K562 (cell line): ENCODE measurements around the gene PCED1B. TPM values are rescaled to one million over a fixed set of nuclear protein-coding genes. Genes with fewer than 3 reads are reported as not detected.

ENCODE experiments used
- ATAC-seq: fragments of 200-7000 bp; cut with Tn5 transposase; 3 replicates; pipeline ENCODE4 v1.9.1; 2020; ENCODE audit warnings: moderate library complexity
- BruUV-seq: library from RNA; stranded (reverse); fragments of 400-500 nt; replicated peaks from 2 replicates; lab custom pipeline; 2021; lab: Mats Ljungman, UMichigan
- CTCF ChIA-PET: fragments of 300-600 bp; formaldehyde crosslinking; extraction: SDS; loops from one replicate; lab custom pipeline; 2021; ENCODE audit warnings: low intra/inter-chr PET ratio; lab: Yijun Ruan, JAX
- POLR2A ChIA-PET: fragments of 300-600, 350-650 bp; sonication (Branson Sonifier 250); formaldehyde crosslinking; extraction: SDS; loops from one replicate; lab custom pipeline; 2021; ENCODE audit warnings: antibody characterized with exemption, inconsistent platforms; lab: Yijun Ruan, JAX
- DNase-seq, 4 experiments: peaks; one replicate each; pipeline versions ENCODE4 v3.0.0 to v3.0.0-alpha.2; 2011 to 2018; ENCODE audit warnings: low spot score in 3 of 4, mixed read lengths in 3 of 4; ENCODE audit errors: extremely low read depth in 1 of 4
- FAIRE-seq: peaks from 2 replicates; lab custom pipeline; 2011; peaks lifted over from hg19 to GRCh38; lab: Jason Lieb, UNC
- H2AFZ ChIP-seq: 2 replicates; pipeline ENCODE4 v1.6.0; 2011; ENCODE audit warnings: low read depth, low read length, control low read depth, inconsistent platforms
- H3K27ac ChIP-seq: fragments of 200-600 bp; 3 replicates; pipeline ENCODE4 v1.8.0; 2011; ENCODE audit warnings: low read depth, mild to moderate bottlenecking, control low read depth, inconsistent platforms, low read length, moderate library complexity, mixed read lengths; ENCODE audit errors: extremely low read depth
- H3K27me3 ChIP-seq, 2 experiments: fragments of 300-600 bp in 1 of 2; 2 replicates in 1 of 2; 3 replicates in 1 of 2; pipeline versions ENCODE4 v1.6.0 to v1.8.0; 2011; ENCODE audit warnings: inconsistent platforms in 2 of 2, low read length in 2 of 2, mild to moderate bottlenecking in 1 of 2, mixed read lengths in 1 of 2, moderate library complexity in 1 of 2; ENCODE audit not compliant: control insufficient read depth in 2 of 2, insufficient read depth in 2 of 2
- H3K36me3 ChIP-seq: fragments of 300-600 bp; 3 replicates; pipeline ENCODE4 v1.8.0; 2011; ENCODE audit warnings: mild to moderate bottlenecking, low read length, inconsistent platforms; ENCODE audit not compliant: control insufficient read depth, insufficient read depth
- H3K4me1 ChIP-seq, 2 experiments: fragments of 200-600 bp in 1 of 2; replicated peaks in 1 of 2; 2 replicates in 1 of 2; 3 replicates in 1 of 2; pipeline versions ENCODE4 v1.5.1 to v1.8.0; 2011; ENCODE audit warnings: inconsistent platforms in 2 of 2, low read length in 2 of 2, mild to moderate bottlenecking in 1 of 2, mixed read lengths in 1 of 2, moderate library complexity in 1 of 2; ENCODE audit not compliant: control insufficient read depth in 2 of 2, insufficient read depth in 2 of 2
- H3K4me2 ChIP-seq: 2 replicates; pipeline ENCODE4 v1.6.1; 2011; ENCODE audit warnings: low read length, control low read depth, inconsistent platforms, mixed read lengths; ENCODE audit not compliant: insufficient read depth
- H3K4me3 ChIP-seq: fragments of 200-600 bp; sonication (generic), shearing (Covaris generic); 2 replicates; pipeline ENCODE4 v1.5.1; 2016; ENCODE audit warnings: control low read depth, inconsistent platforms
- H3K79me2 ChIP-seq: fragments of 200-600 bp; 3 replicates; pipeline ENCODE4 v1.8.0; 2011; ENCODE audit warnings: low read length, inconsistent platforms; ENCODE audit not compliant: control insufficient read depth, insufficient read depth
- H3K9ac ChIP-seq, 2 experiments: 2 replicates each; pipeline versions ENCODE4 v1.6.0 to v1.6.1; 2011; ENCODE audit warnings: low read depth in 2 of 2, low read length in 2 of 2, control low read depth in 1 of 2, inconsistent platforms in 1 of 2, mild to moderate bottlenecking in 1 of 2, mixed read lengths in 1 of 2; ENCODE audit not compliant: insufficient read depth in 1 of 2
- H3K9me1 ChIP-seq: one replicate; pipeline ENCODE4 v1.6.0; 2011; ENCODE audit warnings: inconsistent platforms, mild to moderate bottlenecking, low read length, moderate library complexity; ENCODE audit not compliant: control insufficient read depth, insufficient read depth
- H3K9me3 ChIP-seq: replicated peaks from 2 replicates; pipeline ENCODE4 v1.5.1; 2011; ENCODE audit warnings: low read depth, low read length, inconsistent platforms; ENCODE audit not compliant: control insufficient read depth, insufficient read depth
- H4K20me1 ChIP-seq: replicated peaks from 2 replicates; pipeline ENCODE4 v1.6.1; 2011; ENCODE audit warnings: low read length, inconsistent platforms, mixed read lengths; ENCODE audit not compliant: control insufficient read depth, insufficient read depth
- BRD4 ChIP-seq: fragments of 200-600 bp; sonication (generic); IDR thresholded peaks from 2 replicates; pipeline ENCODE4 v1.6.1; 2017; ENCODE audit warnings: inconsistent platforms
- COPS2 ChIP-seq: fragments of 450-650 bp; conservative IDR thresholded peaks from 2 replicates; pipeline ENCODE4 v1.6.1; 2016; ENCODE audit warnings: mild to moderate bottlenecking, moderate library complexity
- DACH1 ChIP-seq: fragments of 450-650 bp; IDR thresholded peaks from 2 replicates; pipeline ENCODE4 v1.6.1; 2018; ENCODE audit not compliant: partially characterized antibody
- EHMT2 ChIP-seq: fragments of 450-650 bp; IDR thresholded peaks from 2 replicates; pipeline ENCODE4 v1.6.1; 2018; ENCODE audit warnings: antibody characterized with exemption
- KAT8 ChIP-seq: fragments of 450-650 bp; IDR thresholded peaks from 2 replicates; pipeline ENCODE4 v1.6.1; 2016; ENCODE audit warnings: low read depth, mild to moderate bottlenecking
- LEF1 ChIP-seq: fragments of 450-650 bp; IDR thresholded peaks from 2 replicates; pipeline ENCODE4 v1.6.1; 2016; ENCODE audit warnings: mild to moderate bottlenecking
- MCM2 ChIP-seq: fragments of 450-650 bp; IDR thresholded peaks from 2 replicates; pipeline ENCODE4 v1.6.1; 2017; ENCODE audit warnings: low read depth, mild to moderate bottlenecking
- RAD21 ChIP-seq, 2 experiments: fragments of 250-450 bp in 1 of 2; fragments of 450-650 bp in 1 of 2; sonication (Bioruptor Pico) in 1 of 2; formaldehyde crosslinking in 1 of 2; IDR thresholded peaks in 1 of 2; conservative IDR thresholded peaks in 1 of 2; 2 replicates each; pipeline versions ENCODE4 v1.4.0 to v1.8.0; 2020 to 2022; ENCODE audit warnings: mild to moderate bottlenecking in 2 of 2, moderate library complexity in 1 of 2
- RBBP5 ChIP-seq: fragments of 200-600 bp; sonication (generic); IDR thresholded peaks from 2 replicates; pipeline ENCODE4 v1.6.1; 2012; ENCODE audit warnings: borderline replicate concordance, mild to moderate bottlenecking, low read length, control low read depth, inconsistent platforms; ENCODE audit not compliant: insufficient read depth, poor library complexity, severe bottlenecking
- RBM34 ChIP-seq: fragments of 200-400 bp; formaldehyde crosslinking; IDR thresholded peaks from 2 replicates; pipeline ENCODE4 v1.6.1; 2018; ENCODE audit warnings: low read length, borderline replicate concordance; ENCODE audit not compliant: insufficient read depth
- SIN3B ChIP-seq: fragments of 450-650 bp; IDR thresholded peaks from 2 replicates; pipeline ENCODE4 v1.6.1; 2017; ENCODE audit warnings: low read depth, mild to moderate bottlenecking, moderate library complexity
- SNIP1 ChIP-seq: fragments of 450-650 bp; IDR thresholded peaks from 2 replicates; pipeline ENCODE4 v1.7.1; 2017; ENCODE audit warnings: low read depth, mild to moderate bottlenecking
- TAF7 ChIP-seq: fragments of 450-650 bp; IDR thresholded peaks from 2 replicates; pipeline ENCODE4 v1.6.1; 2016; ENCODE audit warnings: missing genetic modification characterization, missing compliant biosample characterization
- ZBTB7A ChIP-seq: IDR thresholded peaks from 2 replicates; pipeline ENCODE4 v1.6.1; 2011; ENCODE audit warnings: low read depth, mild to moderate bottlenecking, low read length, moderate library complexity, borderline replicate concordance; ENCODE audit not compliant: control insufficient read depth
- ZNF146 ChIP-seq: IDR thresholded peaks from one replicate; pipeline ENCODE4 v1.6.1; 2018; ENCODE audit warnings: missing compliant biosample characterization; ENCODE audit not compliant: unreplicated experiment
- ZNF316 ChIP-seq: fragments of 450-650 bp; IDR thresholded peaks from 2 replicates; pipeline ENCODE4 v1.6.1; 2016
- ZNF668 ChIP-seq: fragments of 250-450 bp; sonication (Bioruptor Pico); IDR thresholded peaks from 2 replicates; pipeline ENCODE4 v1.8.0; 2022; ENCODE audit warnings: mild to moderate bottlenecking, inconsistent platforms
- ZNF76 ChIP-seq: fragments of 250-450 bp; sonication (Bioruptor Pico); IDR thresholded peaks from 2 replicates; pipeline ENCODE4 v1.4.0; 2020; ENCODE audit warnings: mild to moderate bottlenecking, moderate library complexity, borderline replicate concordance
- WGBS: fragments of 100-300 bp; shearing (Covaris generic); methylation state at CpG from one replicate; pipeline ENCODE4 v1.1.6; 2016; ENCODE audit warnings: low coverage, mixed read lengths; ENCODE audit not compliant: insufficient coverage; ENCODE audit errors: missing lambda C conversion rate; 5-methylcytosine and 5-hydroxymethylcytosine counted together
- in situ Hi-C: fragments of 300-500 bp; cut with MboI; formaldehyde crosslinking; loops from 4 replicates; pipeline ENCODE4 v1.15.0; 2018; ENCODE audit warnings: inconsistent platforms, mixed read lengths
- intact Hi-C: fragments of 100-400 bp; cut with micrococcal nuclease; formaldehyde crosslinking; loops from 2 replicates; pipeline ENCODE4 v1.14.2; 2022
- polyA plus RNA-seq, 8 experiments: library from polyadenylated mRNA; depleted of rRNA in 4 of 8; stranded (reverse) in 5 of 8; unstranded in 3 of 8; fragments of >200 nt; fragmentation: Nextera tagmentation in 2 of 8; fragmentation: Illumina TruSeq in 1 of 8; extraction: Ambion mirVana in 2 of 8; extraction: Trizol in 1 of 8; gene quantifications; 2 replicates each; pipeline versions ENCODE4 v1.2.1 to v1.2.3, GENCODE V29; 2011 to 2014; ENCODE audit warnings: inconsistent platforms in 1 of 8, missing spikeins in 1 of 8
- total RNA-seq, 7 experiments: library from RNA; depleted of rRNA in 6 of 7; stranded (reverse); fragments of >200 nt in 6 of 7; fragmentation: Illumina TruSeq in 2 of 7; extraction: Trizol in 2 of 7; gene quantifications; 2 replicates each; pipeline versions ENCODE4 v1.2.1 to v1.2.3, GENCODE V29; 2011 to 2021; ENCODE audit warnings: low replicate concordance in 1 of 7
- TF ChIP-seq, protein P1 (sequence below): fragments of 450-650 bp; IDR thresholded peaks from one replicate; pipeline ENCODE4 v1.6.1; 2018; ENCODE audit warnings: mild to moderate bottlenecking, moderate library complexity; ENCODE audit not compliant: partially characterized antibody
- TF ChIP-seq, protein P2 (sequence below): fragments of 450-650 bp; formaldehyde crosslinking; conservative IDR thresholded peaks from 2 replicates; pipeline ENCODE4 v1.4.0; 2022; ENCODE audit warnings: mild to moderate bottlenecking, missing genetic modification characterization

The PCED1B gene
- total and polyA plus RNA-seq, 9 of the 15 experiments (the other 6 are each of a cell fraction or from before 2014, with no cell fraction given) = 1.2 to 9.3 (median 2.5) TPM

GRCh38 chr12:47249082-47249481 lies 169.7 kb downstream of the PCED1B start (continued):
- TF ChIP-seq LEF1 = no peak
- TF ChIP-seq ZBTB7A = 0 out of 2 replicates have a peak, but pooled peaks have one; percentile 12
- no peak for TF ChIP-seq KAT8
- TF ChIP-seq, all 486 proteins: peak for 4

- H3K9ac ChIP-seq = peak overlapping the region; percentile 63 to 83
- POLR2A ChIA-PET = interaction anchor here (0.6 to 2.0 kb wide), 5 partner anchors 9 to 39 kb away, joined by 3 to 5 read pairs (median 3); no protein-coding TSS in a partner anchor
- H3K4me1 ChIP-seq = peaks cover 13 to 23% of the 10 kb centered on the region in 2 experiments; a peak in 3 of 5 replicates
- in situ Hi-C loops = no loop called here
- peak overlapping the region; percentile 38 for H3K4me3 ChIP-seq
- H3K4me2 ChIP-seq = peak overlapping the region; percentile 78
- H3K36me3 ChIP-seq = no peaks in the 10 kb centered on the region
- peak overlapping the region; percentile 81 for H3K27ac ChIP-seq
- FAIRE-seq (peak; percentile 67), DNase-seq (peak; percentile 46 to 88 (median 54)), ATAC-seq (peak; percentile 85)
- peaks cover 8% of the 10 kb centered on the region; the same call in 1 of the 3 replicates for H3K79me2 ChIP-seq
- CTCF ChIA-PET = no interaction called here
- no peaks in the 10 kb centered on the region for H4K20me1 ChIP-seq
- WGBS = 6% methylated on average over 7 of the region's 7 CpGs
- H3K9me1 ChIP-seq = no peaks in the 10 kb centered on the region
- peaks cover 4% of the 10 kb centered on the region; the same call in 1 of the 2 replicates for H3K9me3 ChIP-seq
- BruUV-seq = no TSS peak
- intact Hi-C loops = loop anchor here (10.0 kb wide), 1 partner anchor 55 kb away; no protein-coding TSS in a partner anchor
- no peaks in the 10 kb centered on the region for H3K27me3 ChIP-seq
- H2AFZ ChIP-seq = peak overlapping the region; percentile 91
- TF ChIP-seq BRD4 (no peak), ZNF146 (no peak), DACH1 (peak; percentile 67), ZNF76 (CRISPR knock-in tag) (no peak), EHMT2 (0 out of 2 replicates have a peak, but pooled peaks have one; percentile 59), MCM2 (no peak), RBM34 (no peak), SIN3B (no peak), SNIP1 (no peak), ZNF668 (CRISPR knock-in tag) (0 out of 2 replicates have a peak, but pooled peaks have one; percentile 25), RAD21 (CRISPR knock-in tag; conservative IDR thresholded peaks at IDR 0.05 in 1 of 2, IDR thresholded peaks at IDR 0.05 in 1 of 2) (peak in 1 of 2 experiments; percentile 25; a peak in 2 of 4 replicates), TAF7 (no peak), COPS2 (no peak), RBBP5 (no peak), ZNF316 (peak; percentile 81)
- TF ChIP-seq, protein P1, sequence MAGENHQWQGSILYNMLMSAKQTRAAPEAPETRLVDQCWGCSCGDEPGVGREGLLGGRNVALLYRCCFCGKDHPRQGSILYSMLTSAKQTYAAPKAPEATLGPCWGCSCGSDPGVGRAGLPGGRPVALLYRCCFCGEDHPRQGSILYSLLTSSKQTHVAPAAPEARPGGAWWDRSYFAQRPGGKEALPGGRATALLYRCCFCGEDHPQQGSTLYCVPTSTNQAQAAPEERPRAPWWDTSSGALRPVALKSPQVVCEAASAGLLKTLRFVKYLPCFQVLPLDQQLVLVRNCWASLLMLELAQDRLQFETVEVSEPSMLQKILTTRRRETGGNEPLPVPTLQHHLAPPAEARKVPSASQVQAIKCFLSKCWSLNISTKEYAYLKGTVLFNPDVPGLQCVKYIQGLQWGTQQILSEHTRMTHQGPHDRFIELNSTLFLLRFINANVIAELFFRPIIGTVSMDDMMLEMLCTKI = no peak
- TF ChIP-seq, protein P2, sequence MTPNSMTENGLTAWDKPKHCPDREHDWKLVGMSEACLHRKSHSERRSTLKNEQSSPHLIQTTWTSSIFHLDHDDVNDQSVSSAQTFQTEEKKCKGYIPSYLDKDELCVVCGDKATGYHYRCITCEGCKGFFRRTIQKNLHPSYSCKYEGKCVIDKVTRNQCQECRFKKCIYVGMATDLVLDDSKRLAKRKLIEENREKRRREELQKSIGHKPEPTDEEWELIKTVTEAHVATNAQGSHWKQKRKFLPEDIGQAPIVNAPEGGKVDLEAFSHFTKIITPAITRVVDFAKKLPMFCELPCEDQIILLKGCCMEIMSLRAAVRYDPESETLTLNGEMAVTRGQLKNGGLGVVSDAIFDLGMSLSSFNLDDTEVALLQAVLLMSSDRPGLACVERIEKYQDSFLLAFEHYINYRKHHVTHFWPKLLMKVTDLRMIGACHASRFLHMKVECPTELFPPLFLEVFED (CRISPR knock-in tag) = no peak
Observed at GRCh38 chr12:47249719-47250357, 170.4 kb downstream of the PCED1B start.
